GM18499 (cell line): Measurements from ENCODE around the gene COG1.

ENCODE experiments used
- ATAC-seq: cut with Tn5 transposase; IDR thresholded peaks from one replicate; pipeline ENCODE4 v1.9.1; 2021; ENCODE audit warnings: moderate number of reproducible peaks; ENCODE audit not compliant: insufficient read depth, unreplicated experiment

The COG1 gene

DNA sequence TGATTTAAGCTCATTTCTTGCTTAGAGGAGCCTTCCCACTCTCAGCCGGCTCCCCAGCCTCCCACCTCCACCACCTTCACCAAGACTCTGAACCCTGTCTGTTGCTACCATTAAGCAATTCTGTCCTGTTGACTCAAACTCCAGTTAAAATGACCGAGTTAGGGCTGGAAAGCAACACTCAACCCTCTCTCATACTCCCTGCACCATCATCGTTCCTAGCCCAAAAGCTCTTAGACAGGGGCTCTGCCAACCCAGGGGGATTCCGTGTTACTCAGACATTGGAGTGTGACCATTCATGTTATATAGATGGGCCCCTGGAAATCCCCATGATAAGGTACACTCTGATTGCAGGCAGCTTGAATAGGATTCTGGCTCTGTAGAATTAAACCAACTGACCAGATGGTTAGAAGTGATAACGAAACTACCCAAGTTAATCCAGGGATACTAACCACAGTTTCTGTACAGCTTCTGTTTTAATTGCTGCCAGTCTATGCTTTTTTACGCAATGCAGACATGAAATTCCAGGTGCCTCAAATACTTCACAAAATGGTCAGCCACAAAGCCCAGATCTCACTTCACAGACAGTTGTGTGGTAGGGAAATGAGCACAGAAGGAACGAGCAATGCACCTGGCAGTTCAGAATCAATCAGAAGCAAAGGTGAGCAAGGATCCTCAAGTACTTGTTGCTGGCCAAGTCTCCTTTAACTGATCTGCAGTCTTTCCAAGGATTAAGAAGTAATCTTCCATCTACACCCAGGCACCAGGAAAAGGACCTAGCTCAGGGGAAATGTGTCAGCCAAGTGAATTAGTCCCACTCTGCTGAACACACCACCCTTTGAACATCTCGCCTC, 25.9 kb upstream of the COG1 start:
- no peak for ATAC-seq

DNA sequence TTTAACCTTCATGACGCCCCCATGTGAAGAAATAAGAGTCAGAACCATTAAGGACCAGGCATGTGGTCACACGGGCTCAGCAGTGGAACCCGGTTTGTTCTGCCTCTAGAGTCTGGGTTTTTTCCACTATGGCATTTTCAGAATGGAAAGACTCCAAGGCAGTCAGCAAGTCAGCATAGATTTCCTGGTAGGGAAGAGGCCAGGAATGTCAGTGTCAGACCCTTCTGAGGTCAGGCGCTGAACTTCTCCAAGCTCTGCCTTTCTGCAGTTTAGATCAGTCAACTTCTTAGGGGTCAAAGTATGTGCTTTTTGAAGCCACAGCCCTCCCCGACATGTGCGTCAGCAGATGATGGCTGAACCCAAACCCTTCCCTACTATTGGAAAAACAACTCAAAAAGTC, 24.2 kb upstream of the COG1 start:
- no peak for ATAC-seq

DNA sequence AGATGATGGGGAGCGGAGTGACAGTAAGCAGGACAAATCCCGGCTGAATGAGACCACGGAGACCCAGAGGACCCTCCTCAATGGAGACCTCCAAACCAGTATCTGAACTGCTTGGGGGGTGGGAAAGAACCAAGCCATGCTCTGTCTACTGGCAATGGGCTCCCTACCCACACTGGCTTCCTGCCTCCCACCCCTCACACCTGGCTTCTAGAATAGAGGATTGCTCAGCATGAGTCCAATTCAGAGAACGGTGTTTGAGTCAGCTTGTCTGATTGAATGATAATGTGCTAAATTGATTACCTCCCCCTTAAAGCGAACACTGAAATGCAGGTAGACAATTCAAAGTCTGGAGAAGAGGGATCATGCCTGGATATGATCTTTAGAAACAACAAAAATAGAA, 22.5 kb upstream of the COG1 start:
- no peak for ATAC-seq

DNA sequence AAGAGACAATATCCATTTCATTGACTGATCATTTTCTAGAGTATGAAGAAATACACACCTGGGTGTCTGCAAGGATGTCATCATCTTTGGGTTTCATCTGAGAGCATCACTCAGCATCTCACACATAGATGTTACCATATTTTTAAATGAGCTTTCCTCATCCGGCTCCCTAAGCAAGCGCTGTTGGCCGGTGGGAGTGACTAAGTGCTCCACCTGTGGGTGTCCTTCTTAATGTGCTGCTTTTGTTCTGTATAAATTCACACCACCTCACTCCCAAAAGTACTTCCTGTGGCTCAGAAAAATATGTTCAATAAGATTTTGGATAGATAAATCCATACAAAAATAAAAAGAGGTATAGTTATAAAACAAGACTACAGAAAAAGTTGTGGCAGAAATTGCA, 20.6 kb upstream of the COG1 start:
- no peak for ATAC-seq

DNA sequence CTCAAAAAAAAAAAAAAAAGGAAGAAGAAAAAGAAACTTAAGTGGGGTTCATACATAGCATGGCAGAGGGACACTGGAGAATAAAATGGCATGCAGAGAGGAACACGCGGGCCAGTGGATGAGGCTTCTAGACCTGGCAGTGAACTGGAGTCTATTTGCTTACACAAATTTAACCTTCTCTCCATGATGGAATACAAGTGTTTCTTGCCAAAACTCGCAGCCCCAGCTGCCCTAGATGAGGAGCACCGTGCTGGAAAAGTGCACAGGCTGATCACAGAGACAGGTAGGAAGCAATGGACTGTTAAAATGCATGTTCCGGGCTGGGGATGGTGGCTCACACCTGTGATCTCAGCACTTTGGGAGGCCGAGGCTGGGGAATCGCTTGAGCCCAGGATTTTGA, 18.7 kb upstream of the COG1 start:
- no peak for ATAC-seq

DNA sequence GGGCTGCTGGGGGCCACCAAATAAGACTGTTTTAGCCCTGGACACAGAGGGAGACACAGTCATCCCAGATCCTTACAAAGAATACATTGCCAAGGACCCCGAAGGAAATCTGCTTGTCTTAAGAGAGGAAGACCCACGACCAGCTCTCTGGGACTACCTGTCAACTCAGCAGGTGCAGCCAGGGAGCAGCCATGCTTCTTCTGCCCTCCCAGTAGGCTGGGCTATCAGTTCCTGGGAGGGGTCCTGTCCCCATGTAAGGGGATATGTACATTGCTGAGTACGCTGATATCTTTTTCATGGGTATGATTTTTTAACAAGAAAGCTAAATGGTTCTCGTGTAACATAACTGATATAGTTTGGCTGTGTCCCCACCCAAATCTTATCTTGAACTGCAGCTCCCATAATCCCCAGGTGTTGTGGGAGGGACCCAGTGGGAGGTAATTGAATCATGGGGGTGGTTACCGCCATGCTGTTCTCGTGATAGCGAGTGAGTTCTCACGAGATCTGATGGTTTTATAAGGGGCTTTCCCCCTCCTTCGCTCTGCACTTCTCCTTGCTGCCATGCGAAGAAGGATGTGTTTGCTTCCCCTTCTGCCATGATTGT, 16.8 kb upstream of the COG1 start:
- ATAC-seq: no peak

DNA sequence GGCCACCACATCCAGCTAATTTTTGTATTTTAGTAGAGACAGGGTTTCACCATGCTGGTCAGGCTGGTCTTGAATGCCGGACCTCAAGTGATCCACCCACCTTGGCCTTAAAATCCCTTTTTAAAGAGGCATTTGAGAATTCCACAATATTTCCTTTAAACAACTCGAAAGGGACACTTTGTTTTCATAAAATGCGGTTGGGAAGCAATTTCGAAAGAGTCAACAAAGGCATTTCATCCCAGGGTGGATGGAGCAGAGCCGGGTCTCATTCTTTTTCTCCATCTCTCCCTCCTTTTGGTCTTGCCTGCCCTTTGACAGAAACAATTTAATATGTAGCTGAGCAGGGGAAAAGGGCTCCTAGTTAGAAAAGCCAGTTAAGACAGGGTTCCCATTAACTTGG, 13.5 kb upstream of the COG1 start:
- ATAC-seq: no peak

DNA sequence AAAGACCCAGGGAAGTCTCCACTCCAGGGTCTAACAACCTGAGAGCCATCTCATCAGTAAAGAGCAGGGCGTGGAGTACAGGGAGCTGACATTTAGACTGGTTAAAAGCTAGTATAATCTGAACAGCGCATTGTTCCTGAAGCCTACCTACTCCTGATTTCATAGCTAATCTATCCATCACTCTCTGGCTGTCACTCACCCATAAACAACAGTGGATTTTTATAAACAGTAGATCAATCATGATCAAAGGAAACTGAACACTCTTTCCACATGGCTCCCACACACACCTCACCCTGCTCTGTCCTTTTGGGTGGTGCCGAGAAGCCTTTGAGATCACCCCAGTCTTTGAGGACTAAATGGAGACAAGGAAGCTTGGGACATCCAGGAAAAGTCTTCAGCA, 13.0 kb upstream of the COG1 start:
- no peak for ATAC-seq

DNA sequence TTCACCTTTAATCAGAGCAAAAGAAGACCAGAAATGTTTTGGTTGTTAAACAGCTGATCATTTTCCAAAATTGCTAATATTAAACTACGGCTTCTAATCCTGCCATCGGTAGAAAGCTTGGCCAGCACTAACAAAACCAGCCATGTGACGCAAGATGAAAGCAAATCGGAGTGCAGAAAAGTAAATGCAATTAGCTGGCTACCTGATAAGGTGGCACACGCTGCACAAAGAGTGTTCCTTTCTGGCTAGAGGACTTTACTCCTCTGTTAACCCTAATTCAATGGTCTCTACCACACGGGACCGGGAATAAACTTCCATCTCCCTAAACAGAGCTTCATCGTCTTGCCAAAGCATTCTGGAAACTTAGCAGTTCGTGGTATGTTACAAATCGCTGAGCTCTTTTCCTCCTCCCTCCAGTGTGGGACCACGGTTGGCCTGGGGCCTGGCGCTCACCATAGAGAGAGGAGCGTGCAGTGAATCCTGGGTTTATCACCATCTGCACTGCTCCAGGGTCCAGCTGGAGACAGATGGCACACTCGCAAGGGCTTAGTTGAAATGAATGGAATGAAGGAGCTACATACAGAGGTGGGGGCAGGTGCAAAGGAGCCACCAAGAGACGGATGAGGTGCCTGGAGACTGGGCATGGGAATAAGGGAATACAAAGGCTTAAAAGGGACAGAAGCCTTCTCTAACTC, 10.1 kb upstream of the COG1 start:
- ATAC-seq: no peak

DNA sequence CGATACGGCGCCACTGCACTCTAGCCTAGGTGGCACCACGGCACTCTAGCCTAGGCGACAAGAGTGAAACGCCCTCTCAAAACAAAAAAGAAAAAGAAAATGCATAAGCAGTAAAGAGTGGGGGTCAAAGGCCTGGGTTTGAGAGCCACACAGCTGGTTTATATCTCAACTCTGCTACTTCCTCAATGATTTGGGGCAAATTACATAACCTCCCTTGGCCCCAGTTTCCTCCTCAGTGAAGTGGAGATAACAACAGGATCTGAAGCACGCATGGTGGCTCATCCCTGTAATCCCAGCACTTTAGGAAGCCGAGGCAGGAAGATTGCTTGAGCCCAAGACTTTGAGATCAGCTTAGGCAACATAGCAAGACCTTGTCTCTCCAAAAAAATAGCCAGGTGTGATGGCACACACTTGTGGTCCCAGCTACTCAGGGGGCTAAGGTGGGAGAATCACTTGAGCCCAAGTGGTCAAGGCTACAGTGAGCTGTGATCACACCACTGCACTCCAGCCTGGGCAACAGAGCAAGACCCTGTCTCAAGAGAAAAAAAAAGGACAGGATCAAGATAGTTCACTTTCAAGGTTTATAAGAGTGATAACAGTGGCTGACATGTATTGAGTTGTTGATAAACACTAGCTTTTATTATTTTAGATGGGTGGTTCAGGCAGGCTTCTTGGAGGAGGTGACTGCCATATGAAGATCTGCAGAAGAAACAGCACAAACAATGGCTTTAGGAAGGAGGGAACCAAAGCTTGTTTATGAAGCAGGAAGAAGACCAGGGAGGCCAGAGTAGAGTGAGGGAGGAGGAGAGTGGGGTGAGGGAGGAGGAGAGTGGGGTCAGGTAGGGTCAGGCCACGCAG, 8.5 kb upstream of the COG1 start:
- no peak for ATAC-seq

DNA sequence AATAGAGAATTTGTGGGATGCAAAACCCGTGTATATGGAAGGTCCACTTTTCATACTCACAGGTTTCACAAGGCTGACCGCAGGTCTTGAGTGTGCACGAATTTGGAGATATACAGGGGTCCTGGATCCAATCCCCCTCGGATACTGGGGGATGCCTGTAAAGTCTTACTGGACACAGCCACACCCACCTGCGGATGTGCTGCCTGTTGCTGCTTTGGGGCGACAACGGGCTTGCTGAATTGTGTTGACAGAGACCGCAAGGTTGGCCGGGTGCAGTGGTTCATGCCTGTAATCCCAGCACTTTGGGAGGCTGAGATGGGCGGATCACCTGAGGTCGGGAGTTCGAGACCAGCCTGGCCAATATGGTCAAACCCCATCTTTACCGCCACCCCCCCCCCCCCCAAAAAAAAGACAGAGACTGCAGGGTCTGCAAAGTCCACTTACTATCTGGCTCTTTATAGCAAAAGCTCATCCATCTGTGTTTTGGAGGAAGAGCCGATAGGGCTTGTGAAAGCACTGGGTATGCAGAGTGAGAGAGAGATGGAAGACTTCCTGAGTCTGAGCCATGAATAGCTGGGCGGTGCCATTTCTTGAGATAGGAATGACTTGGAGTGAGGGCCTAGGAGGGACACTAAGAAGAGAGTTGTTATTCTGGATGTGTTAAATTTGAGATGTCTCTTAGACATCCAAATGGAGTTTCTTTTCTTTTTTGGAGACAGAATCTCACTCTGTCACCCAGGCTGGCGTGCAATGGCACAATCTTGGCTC, 6.4 kb upstream of the COG1 start:
- ATAC-seq: no peak

DNA sequence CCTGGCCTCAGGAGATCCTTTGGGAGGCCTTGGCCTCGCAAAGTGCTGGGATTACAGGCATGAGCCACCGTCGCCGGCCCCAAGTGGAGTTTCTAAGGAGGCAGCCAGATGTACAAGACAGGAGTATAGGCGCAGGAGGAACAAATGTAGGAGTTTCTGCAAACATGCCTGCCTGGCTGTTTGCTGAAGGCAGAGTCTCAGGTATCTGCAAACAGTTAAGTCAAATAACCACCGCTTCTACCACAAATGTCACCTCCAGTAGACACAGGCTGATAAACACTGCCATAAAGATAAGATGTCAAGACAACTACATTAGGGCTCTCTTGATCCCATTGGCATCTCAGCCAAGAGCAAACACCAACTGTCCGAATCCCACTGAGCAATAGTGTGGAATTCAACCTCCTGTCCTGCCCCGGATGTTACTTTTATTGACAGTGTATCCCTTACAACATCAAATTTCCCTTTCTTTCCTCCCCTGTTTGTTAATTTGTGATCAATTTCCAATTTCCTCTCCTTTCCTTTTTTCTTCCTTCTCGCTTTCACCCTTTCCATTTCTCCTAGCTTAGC, 5.6 kb upstream of the COG1 start:
- no peak for ATAC-seq

DNA sequence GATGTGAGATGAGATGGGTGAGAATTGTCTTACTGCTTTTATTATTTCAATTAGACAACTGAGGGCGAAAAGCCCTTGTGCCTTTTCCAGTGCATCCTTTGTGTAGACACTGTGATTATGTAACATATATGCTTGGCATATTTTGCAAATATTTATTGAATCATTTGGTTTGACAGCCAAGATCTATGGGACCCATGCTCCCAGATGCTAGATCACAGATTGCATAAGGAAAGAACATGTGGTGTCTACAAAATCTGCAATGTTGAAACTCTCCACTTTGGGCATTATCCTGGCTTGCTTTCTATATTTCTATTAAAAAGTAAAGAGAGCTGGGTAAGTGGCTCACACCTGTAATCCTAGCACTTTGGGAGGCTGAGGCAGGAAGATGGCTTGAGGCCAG, 4.8 kb upstream of the COG1 start:
- ATAC-seq: no peak

DNA sequence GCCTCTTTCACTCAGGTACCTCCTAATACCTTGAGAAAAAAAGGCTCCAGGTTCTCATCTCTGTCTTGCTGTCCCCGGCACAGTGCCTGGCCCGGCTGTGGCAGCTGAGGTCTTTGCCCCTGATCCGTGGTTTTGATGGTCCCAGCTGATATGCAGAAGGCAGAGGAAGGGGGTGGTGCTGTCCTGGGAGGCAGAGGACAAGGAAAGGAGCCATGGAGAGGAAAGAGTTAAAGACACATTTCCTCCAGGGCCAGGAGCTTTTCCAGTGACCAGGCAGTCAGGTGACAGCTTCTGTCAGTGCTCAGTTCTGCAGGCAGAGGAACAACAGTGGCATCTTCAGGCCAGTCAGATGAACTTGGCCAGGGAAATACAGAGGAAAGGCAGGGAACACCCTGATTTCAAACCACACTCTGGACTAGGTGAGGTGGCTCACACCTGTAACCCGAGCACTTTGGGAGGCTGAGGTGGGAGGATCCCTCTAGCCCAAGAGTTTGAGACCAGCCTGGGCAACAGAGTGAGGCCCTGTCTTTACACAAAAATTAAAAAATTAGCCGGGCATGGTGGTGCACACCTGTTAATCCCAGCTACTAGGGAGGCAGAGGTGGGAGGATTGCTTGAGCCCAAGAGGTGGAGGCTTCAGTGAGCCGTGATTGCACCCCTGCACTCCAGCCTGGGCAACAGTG, 3.3 kb upstream of the COG1 start:
- ATAC-seq: no peak

DNA sequence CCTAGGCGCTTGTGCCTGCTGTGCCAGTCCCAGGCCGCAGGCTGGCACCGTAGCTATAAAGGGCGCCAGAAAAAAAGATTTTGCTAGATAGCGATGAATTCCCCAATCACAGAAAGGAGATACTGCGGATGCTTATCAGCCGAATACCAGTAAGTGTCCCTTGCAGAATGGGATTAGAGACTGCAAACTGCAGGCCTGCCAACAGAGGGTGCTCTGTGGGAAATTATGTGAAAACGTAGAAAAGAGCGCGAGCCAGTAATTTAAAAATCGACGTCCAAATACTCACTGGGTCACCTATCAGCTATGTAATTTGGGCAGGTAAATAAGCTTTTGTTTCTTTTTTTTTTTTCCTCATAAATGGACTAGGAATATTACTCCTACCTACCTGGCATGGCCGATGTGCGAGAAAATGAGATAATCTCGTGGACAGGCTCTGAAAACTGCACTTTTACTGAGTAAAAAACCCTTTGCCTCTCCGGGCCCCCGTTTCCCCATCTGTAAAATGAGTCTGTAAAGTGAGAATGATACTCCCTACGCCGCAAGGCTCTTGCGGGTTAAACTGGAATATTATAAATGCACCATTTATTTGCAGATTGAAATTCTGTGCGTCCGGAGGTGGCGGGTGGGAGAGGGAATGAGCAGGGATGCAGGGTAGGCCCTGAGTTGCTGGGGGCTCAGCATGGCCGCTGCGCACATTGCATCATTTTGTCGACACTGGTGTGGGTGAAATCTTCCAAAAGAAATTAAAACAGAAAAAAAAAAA, 1.2 kb upstream of the COG1 start:
- ATAC-seq: peak; percentile 40

DNA sequence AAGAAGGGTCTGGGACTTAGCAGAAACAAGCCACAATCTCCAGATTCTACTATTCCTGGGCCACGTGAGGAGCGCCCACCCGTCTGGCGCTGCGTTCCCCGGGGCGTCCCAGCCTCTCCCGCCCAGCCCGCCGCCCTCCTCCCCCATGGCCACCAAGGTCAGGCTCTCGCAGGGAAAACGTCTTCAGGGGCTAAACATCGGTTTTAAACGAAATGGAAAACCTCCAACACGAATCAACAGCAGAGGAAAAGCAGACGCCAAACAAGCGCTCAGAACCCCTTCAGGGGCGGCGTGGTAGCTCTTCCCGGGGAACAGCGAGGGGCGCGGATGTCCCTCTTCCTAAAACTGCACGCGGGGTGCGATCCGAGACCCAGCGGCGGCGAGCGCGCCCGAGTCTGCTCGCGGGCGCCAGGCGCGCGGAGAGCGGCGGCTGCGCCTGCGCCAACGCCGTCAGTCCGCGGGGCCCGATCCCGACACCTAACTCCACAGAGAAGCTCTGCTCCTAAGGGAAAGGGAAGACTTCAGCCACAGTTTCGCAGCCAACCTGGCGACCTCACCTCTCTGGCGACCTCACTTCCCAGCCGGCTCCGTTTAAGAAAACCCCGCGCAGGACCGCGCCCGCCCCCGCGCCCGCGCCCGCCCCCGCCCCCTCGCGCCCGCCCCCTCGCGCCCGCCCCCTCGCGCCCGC, 505 bp upstream of the COG1 start:
- ATAC-seq: no peak

DNA sequence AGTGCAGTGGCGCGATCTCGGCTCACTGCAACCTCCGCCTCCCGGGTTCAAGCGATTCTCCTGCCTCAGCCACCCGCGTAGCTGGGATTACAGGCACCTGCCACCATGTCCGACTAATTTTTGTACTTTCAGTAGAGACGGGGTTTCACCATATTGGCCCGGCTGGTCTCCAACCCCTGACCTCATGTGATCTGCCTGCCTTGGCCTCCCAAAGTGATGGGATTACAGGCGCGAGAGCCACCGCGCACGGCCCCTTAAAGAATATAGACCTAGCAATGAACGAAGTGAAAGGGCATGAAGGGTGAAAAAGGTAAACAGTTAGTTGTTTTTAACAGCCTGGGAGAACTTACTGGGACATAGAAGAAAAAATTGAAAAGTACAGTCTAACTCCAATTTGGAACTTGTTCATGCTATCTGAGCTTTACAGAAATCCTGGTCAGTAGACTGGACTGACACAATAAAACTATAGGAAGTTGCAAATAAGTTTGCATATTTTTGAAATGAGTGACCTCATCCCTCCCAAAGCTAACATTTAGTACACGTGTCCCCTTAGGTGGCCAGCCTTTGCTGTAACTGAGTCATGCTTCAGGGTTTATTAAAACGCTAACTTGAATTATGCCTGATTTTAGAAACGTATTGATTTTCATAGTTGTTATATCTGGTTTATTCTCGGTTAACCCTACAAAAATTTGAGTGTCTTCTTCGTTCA, 1.8 kb downstream of the COG1 start:
- ATAC-seq: no peak
